ENCODE measurements around the gene CDKL2. TPM values are rescaled to one million over a fixed set of nuclear protein-coding genes. Genes with fewer than 3 reads are reported as not detected.
"Not testable (repeated sequence)": the region's sequence is repeated elsewhere in the genome, so short reads cannot be mapped to it uniquely, and the experiment has no call there.

The CDKL2 gene
- total RNA-seq, 2 donors from 2014 or later, result 2.7 TPM; not detected in 1

DNA sequence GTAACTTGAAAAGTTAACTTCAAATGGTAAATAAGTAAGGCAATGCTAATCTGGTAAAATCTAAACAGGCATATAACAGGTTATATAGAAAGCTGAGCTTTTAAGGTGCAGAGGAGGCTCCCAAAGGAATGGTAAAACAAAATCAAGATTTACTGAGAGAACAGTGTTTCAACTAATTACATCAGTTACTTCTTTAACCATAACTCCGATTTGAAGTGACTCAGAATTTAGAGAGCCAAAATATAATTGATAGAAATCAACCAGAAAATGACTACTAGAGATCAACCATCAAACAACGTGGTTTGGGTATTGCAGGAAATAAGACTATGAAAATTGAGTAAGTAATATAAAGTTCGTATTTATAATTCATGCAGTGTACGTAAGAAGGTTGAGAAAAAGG, 36.0 kb upstream of the CDKL2 start:
- DNase-seq (ENCODE audit: low spot score), result no peak
- peaks cover 4% of the 10 kb centered on the region for H3K4me1 ChIP-seq (replicated peaks)
- no peaks in the 10 kb centered on the region for H3K36me3 ChIP-seq
- no peak for TF ChIP-seq POLR2A (IDR thresholded peaks at IDR 0.05)
- TF ChIP-seq POLR2AphosphoS5 (IDR thresholded peaks at IDR 0.05), result no peak
- TF ChIP-seq, protein P1, sequence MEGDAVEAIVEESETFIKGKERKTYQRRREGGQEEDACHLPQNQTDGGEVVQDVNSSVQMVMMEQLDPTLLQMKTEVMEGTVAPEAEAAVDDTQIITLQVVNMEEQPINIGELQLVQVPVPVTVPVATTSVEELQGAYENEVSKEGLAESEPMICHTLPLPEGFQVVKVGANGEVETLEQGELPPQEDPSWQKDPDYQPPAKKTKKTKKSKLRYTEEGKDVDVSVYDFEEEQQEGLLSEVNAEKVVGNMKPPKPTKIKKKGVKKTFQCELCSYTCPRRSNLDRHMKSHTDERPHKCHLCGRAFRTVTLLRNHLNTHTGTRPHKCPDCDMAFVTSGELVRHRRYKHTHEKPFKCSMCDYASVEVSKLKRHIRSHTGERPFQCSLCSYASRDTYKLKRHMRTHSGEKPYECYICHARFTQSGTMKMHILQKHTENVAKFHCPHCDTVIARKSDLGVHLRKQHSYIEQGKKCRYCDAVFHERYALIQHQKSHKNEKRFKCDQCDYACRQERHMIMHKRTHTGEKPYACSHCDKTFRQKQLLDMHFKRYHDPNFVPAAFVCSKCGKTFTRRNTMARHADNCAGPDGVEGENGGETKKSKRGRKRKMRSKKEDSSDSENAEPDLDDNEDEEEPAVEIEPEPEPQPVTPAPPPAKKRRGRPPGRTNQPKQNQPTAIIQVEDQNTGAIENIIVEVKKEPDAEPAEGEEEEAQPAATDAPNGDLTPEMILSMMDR (IDR thresholded peaks at IDR 0.05), result no peak
- intact Hi-C loops (cut with DNase I), result no loop called here
- no peak overlapping the region for H3K27ac ChIP-seq
- 83% methylated on average over 4 of the region's 4 CpGs for WGBS
- no peaks in the 10 kb centered on the region for H3K9me3 ChIP-seq
- no peak overlapping the region for H3K4me3 ChIP-seq
- no peaks in the 10 kb centered on the region for H3K27me3 ChIP-seq (replicated peaks; ENCODE audit: insufficient read depth)

DNA sequence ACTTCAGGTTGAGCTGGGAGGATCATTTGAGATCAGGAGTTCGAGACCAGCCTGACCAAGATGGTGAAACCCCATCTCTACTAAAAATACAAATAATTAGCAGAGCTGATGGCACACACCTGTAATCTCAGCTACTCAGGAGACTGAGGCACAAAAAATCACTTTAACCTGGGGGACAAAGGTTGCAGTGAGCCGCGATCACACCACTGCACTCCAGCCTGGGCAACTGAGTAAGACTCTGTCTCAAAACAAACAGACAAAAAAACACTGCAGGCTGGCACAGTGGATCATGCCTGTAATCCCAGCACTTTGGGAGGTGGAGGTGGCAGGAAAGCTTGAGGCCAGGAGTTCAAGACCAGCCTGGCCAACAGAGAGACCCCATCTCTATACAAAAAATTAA, 34.3 kb upstream of the CDKL2 start:
- WGBS, result 91% methylated on average over 3 of the region's 3 CpGs
- H3K27me3 ChIP-seq (replicated peaks; ENCODE audit: insufficient read depth); H3K4me3 ChIP-seq; DNase-seq (ENCODE audit: low spot score); H3K36me3 ChIP-seq; H3K4me1 ChIP-seq (replicated peaks); H3K9me3 ChIP-seq; H3K27ac ChIP-seq; intact Hi-C loops (cut with DNase I): not testable (repeated sequence)

DNA sequence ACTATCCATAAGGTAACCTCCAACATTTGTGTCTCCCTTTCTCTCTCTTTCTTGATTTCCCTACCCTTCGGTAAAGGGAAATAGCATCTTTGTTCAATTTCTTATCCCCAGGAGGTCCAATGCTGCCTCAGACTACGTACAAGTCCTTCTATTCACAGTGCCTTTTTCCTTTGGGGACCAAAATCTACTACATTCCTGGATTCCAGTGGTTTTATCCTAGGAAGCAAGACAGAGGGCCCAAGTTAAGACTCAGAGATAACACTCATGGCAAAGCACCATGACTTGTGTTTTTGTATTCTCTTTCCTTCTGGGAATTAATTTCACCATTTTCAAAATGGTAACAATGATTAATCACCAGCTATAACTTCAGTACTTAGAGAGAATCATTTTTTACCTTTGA, 32.3 kb upstream of the CDKL2 start:
- Histone ChIP-seq H3K4me1 (replicated peaks) (no peaks in the 10 kb centered on the region), H3K9me3 (no peaks in the 10 kb centered on the region), H3K4me3 (no peak overlapping the region), H3K36me3 (no peaks in the 10 kb centered on the region), H3K27me3 (replicated peaks; ENCODE audit: insufficient read depth) (no peaks in the 10 kb centered on the region), H3K27ac (no peak overlapping the region)
- no peak for DNase-seq (ENCODE audit: low spot score)
- WGBS, result 92% methylated on average over 2 of the region's 2 CpGs
- intact Hi-C loops (cut with DNase I), result no loop called here
- no peak for TF ChIP-seq POLR2AphosphoS5 (IDR thresholded peaks at IDR 0.05)
- TF ChIP-seq, protein P1 (IDR thresholded peaks at IDR 0.05), result no peak
- TF ChIP-seq POLR2A (IDR thresholded peaks at IDR 0.05), result no peak

DNA sequence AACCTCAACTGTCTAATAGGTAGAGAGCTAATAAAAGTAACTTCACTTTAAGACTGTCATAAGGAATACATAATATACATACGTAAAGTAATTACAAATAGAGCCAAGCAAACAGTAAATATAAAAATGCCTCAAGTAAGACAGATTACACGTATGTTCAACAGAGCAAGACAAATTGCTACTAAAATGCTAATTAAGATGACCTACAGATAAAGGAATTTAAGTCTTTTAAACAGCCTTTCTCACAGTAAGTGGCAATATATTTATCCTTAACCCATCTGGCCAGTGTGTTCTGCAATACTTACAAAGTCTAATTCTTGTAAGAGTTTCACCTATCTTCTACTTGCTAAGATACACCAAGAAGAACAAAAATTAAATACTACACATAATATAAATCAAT, 30.2 kb upstream of the CDKL2 start:
- WGBS, result 50% methylated on average over 2 of the region's 2 CpGs
- Histone ChIP-seq H3K36me3 (no peaks in the 10 kb centered on the region), H3K4me3 (no peak overlapping the region), H3K4me1 (replicated peaks) (no peaks in the 10 kb centered on the region), H3K27me3 (replicated peaks; ENCODE audit: insufficient read depth) (no peaks in the 10 kb centered on the region), H3K27ac (no peak overlapping the region), H3K9me3 (no peaks in the 10 kb centered on the region)
- no peak for DNase-seq (ENCODE audit: low spot score)
- intact Hi-C loops (cut with DNase I), result no loop called here
- no peak for TF ChIP-seq POLR2AphosphoS5 (IDR thresholded peaks at IDR 0.05)
- TF ChIP-seq POLR2A (IDR thresholded peaks at IDR 0.05), result no peak
- TF ChIP-seq, protein P1 (IDR thresholded peaks at IDR 0.05), result no peak

DNA sequence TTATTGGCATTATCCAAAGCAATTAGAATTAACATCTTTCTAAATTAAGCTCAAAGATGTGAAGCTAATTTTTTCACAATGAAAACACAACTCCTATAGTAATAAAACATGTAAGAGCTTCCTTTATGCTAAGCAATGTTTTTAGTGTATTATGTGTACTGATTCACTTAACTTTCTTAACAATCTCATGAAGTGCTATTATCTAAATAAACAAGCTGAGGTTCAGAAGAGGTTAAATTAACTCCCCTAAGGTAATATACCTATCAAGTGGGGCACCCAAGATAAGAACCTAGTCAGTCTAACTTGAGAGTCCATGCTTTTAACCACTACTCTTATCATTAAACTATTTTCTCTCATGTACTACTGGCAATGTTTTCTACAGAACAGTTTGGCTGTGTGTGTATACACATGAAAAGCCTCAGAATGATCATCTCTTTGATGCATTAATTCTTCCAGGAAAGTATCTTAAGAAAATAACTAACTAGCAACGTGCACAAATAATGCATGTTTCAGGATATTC, 29.2 kb upstream of the CDKL2 start:
- no peak for TF ChIP-seq POLR2A (IDR thresholded peaks at IDR 0.05)
- Histone ChIP-seq H3K4me1 (replicated peaks) (no peaks in the 10 kb centered on the region), H3K27me3 (replicated peaks; ENCODE audit: insufficient read depth) (no peaks in the 10 kb centered on the region), H3K27ac (no peak overlapping the region), H3K4me3 (no peak overlapping the region), H3K36me3 (no peaks in the 10 kb centered on the region), H3K9me3 (no peaks in the 10 kb centered on the region)
- 85% methylated on average over 1 of the region's 1 CpG for WGBS
- intact Hi-C loops (cut with DNase I), result no loop called here
- DNase-seq (ENCODE audit: low spot score), result no peak

- intact Hi-C loops (cut with DNase I), result no loop called here
- H3K27ac ChIP-seq, result no peak overlapping the region
- H3K4me3 ChIP-seq, result no peak overlapping the region
- H3K27me3 ChIP-seq (replicated peaks; ENCODE audit: insufficient read depth), result no peaks in the 10 kb centered on the region
- DNase-seq (ENCODE audit: low spot score), result no peak
- WGBS, result 91% methylated on average over 4 of the region's 4 CpGs
- no peaks in the 10 kb centered on the region for H3K4me1 ChIP-seq (replicated peaks)
- no peak for TF ChIP-seq POLR2AphosphoS5 (IDR thresholded peaks at IDR 0.05)
- TF ChIP-seq, protein P1 (IDR thresholded peaks at IDR 0.05), result no peak
- no peak for TF ChIP-seq POLR2A (IDR thresholded peaks at IDR 0.05)
- H3K36me3 ChIP-seq, result no peaks in the 10 kb centered on the region
- no peaks in the 10 kb centered on the region for H3K9me3 ChIP-seq
Observed at GRCh38 chr4:75658876-75659275, 28.5 kb upstream of the CDKL2 start.

Measured in prostate gland (tissue), 2 donors.